GM21526 (cell line): ENCODE data around the gene TBC1D10B.
"Not testable (repeated sequence)": the region's sequence is repeated elsewhere in the genome, so short reads cannot be mapped to it uniquely, and the experiment has no call there.

Experiments used
- ATAC-seq: cut with Tn5 transposase; IDR thresholded peaks from one replicate; pipeline ENCODE4 v1.9.1; 2021; ENCODE audit warnings: moderate library complexity; ENCODE audit not compliant: unreplicated experiment, low FRiP score

TBC1D10B gene

DNA sequence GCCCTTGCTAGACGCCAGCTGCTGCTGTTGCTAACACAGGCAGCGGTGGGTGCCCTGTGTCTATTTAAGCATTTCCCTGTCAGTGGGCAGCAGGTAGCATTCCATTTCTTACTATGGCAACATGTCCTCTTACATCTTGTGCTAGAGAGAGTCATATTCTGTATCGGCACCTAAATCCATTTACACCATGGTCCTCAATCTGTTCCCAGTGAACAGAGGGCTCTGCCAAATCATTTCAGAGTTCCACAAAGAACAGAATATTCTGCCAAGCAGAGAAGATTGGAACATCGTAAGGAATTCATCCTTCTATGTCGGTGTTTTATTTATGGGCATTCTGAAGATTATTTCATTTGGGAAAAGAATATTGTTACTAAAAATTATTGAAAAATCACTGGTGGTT lies 31.6 kb downstream of the TBC1D10B start:
- not testable (repeated sequence) for ATAC-seq

DNA sequence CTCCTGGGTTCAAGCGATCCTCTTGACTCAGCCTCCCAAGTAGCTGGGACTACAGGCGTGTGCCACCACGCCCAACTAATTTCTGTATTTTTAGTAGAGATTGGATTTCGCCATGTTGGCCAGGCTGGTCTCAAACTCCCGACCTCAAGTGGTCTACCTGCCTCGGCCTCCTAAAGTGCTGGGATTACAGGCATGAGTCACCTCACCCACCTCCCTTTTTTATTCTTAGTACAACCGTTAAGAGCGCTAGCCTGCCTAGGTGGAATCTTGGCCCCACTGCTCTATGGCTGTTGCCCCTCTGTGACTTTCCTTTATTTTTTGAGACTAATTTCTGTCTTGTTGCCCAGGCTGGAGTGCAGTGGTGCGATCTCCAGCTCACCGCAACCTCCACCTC lies 32.3 kb downstream of the TBC1D10B start:
- not testable (repeated sequence) for ATAC-seq

DNA sequence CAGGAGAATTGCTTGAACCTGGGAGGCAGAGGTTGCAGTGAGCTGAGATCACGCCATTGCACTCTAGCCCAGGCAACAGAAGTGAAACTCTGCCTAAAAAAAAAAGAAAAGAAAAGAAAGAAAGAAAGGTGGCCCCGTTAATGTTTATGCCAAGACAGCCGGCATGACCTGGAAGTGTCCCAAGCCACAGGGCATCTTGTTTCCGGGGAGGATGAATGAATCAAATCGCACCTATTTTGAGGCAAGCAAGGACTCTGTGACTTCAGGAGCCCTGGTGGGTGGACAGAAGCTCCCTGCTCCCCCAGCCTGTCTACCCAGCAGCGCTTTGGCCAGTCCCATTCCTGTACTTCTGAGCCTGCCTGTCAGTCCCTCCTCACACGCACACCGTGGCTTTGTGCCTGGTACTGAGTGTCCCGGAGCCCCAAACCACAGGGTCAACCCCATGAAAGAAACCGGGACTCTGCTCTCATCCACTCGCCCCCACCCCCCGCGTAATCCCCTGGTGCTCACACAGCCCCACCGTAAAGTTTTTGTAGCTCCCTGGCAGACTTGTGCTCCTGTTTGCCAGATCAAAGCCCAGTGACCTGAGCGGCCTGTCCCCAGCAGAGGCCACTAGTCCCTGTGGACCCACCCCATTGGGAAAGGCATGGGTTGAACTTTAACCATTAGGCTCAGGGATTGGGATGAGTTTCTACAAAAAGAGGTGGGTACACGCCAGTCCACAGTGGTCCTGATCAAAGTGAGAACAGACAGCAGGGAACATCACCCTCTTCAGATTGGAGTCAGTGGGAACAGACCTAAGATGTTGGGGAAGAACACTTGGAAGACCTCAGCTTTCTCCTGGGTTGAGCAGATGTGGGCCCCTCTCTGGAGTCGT lies 34.5 kb downstream of the TBC1D10B start:
- no peak for ATAC-seq

DNA sequence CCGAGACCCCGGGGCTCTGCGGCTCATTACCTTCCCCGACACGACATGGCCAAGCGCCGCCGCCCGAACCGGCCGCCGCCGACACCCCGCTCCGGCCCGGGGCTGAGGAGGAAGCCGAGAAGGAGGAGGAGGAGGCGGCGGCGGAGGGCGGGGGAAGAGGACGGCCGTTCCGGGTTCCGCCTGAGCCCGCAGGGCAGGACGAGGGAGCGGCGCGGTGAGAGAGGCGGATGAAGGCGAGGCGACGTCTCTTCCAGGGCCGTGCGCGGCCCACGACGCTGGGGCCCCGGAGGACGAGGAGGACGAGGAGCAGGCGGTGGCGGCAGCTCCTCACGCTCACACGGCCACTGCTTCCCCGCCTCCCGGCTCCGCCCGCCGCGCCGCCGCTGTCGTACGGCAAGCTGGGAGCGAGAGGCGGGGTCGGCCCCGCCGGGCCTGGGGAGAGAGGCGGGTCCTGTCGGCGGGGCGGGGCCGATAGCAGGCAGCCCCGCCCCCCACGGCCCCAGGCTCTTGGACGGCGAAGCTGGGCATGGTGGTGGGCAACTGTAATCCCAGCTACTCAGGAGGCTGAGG lies 35.2 kb downstream of the TBC1D10B start:
- peak; percentile 68 for ATAC-seq

DNA sequence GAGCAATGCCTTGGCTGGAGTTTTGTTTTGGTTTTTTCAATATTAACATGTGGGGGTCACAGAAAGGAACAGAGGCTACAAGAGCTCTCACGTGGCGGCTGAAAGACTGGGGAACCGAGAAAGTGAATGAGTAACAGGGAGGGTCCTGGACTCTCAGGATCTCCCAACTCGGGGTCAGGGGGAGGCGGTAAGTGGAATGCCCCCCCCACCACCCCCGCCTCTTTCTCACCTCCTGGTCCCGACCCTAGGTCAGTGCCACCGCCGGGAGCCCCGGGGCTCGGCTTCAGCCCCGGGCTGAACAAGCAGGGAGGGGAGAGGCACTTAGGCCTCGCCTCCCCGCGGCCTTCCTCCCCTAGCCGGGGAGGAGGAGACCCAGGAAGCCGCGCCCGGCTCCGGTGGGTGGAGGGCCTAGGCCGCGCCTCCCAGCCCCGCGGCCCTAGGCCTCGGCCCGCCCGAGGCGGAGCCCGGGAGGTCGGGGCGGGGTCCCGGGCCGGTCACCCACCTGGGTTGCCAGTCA lies 35.8 kb downstream of the TBC1D10B start:
- ATAC-seq, result peak; percentile 84

DNA sequence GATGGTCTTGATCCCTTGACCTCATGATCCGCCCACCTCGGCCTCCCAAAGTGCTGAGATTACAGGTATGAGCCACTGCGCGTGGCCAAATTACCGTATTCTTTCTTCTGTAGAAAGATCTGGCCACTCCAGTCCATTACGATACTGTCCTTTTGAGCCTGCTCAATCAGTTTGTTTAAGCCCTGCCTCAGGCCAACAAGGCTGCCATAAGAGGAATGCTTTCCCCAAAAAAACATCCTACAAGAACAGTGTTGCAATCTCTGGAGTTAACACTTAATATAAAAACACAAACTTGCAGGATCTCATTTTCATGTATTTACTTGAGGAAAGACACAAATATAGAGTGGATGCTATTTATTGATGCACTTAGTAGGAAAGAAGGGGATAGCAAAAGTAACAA lies 46.1 kb downstream of the TBC1D10B start:
- ATAC-seq, result not testable (repeated sequence)

DNA sequence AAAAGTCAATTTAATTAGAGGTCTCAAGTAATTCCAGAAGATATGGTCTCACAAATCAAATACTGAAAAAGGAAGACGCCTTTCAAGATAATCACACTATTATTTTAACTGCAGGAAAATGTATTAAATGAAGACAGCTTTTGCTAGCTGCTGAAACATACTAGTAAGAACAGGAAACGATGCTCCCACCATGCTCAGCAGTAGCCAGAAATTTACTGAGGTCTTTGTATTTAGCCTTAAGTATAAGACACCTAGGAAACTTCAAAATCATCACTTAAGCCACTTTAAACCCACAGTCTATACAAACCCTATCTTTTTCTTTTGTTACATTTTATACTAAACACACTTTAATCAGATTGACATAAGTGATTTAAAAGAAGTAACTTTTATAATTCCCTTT lies 51.6 kb downstream of the TBC1D10B start:
- ATAC-seq, result not testable (repeated sequence)

DNA sequence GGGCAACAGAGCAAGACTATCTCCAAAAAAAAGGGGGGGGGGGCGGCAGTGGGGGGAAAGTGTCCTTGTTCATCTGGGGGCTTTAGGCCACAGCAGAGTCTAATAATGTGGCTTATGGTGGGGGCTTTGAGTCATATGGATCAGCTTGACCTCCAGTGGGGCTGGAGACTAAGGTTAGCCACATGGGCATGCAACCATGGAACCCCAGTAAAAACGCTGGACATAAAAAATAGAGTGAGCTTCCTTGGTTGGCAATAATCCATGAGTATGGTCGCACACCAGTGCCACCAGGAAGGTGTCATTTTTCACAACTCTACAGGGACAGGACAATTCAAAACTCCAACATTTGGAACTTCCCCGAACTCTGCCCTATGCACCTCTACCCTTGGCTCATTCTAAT lies 59.4 kb downstream of the TBC1D10B start:
- ATAC-seq, result not testable (repeated sequence)

DNA sequence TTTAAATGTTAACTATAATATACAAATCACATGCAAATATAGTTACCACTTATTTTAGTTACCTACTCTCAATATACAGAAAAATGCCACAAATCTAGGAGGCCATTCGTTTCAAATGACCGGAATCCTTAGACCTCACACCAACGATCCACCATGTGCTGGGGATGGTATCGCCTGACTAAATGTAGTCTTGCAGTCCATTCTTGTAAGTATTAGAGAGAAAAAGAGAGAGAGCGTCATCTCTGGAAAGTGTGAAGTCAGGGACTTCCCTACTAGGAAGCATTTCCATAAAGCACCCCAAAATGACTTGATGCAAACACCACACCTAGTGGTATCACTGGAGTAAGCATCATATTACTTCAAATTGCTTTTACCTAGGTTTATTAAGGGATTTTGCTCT lies 61.0 kb downstream of the TBC1D10B start:
- ATAC-seq, result not testable (repeated sequence)
